Activated CD4-positive, alpha-beta T cell treated with anti-CD3 and anti-CD28 coated beads, Interleukin-2, amount 50 U/mL, for 16 hours (primary cell): ENCODE measurements around the gene LTBP3.

Source experiments
- DNase-seq: peaks from one replicate; pipeline ENCODE4 v3.0.0-alpha.2; 2020

LTBP3 gene

GRCh38 chr11:65504674-65505465, 53.3 kb downstream of the LTBP3 start:
- DNase-seq = no peak

- peak; percentile 24 for DNase-seq
Observed at GRCh38 chr11:65503949-65504673, 54.0 kb downstream of the LTBP3 start.

- no peak for DNase-seq
Observed at GRCh38 chr11:65503368-65503948, 54.7 kb downstream of the LTBP3 start.

GRCh38 chr11:65502555-65503367, 55.4 kb downstream of the LTBP3 start:
- peak; percentile 58 for DNase-seq

GRCh38 chr11:65502274-65502554, 55.9 kb downstream of the LTBP3 start:
- no peak for DNase-seq

- peak; percentile 39 for DNase-seq
Observed at GRCh38 chr11:65501472-65502273, 56.5 kb downstream of the LTBP3 start.

GRCh38 chr11:65501186-65501471, 57.0 kb downstream of the LTBP3 start:
- peak; percentile 36 for DNase-seq

GRCh38 chr11:65500387-65501185, 57.6 kb downstream of the LTBP3 start:
- peak; percentile 63 for DNase-seq

GRCh38 chr11:65499713-65500386, 58.3 kb downstream of the LTBP3 start:
- no peak for DNase-seq

- peak; percentile 95 for DNase-seq
Observed at GRCh38 chr11:65498977-65499712, 59.0 kb downstream of the LTBP3 start, which contains the start of gene MALAT1. TSS of gene MALAT1 (plus strand) at chr11:65499045.

GRCh38 chr11:65498727-65498976, 59.5 kb downstream of the LTBP3 start:
- DNase-seq = no peak

GRCh38 chr11:65498042-65498726, 60.0 kb downstream of the LTBP3 start:
- DNase-seq = peak; percentile 77

- DNase-seq = peak; percentile 99
Observed at GRCh38 chr11:65497141-65498041, 60.8 kb downstream of the LTBP3 start.

- DNase-seq = no peak
Observed at GRCh38 chr11:65496304-65497140, 61.6 kb downstream of the LTBP3 start.

- no peak for DNase-seq
Observed at GRCh38 chr11:65493367-65494176, 64.6 kb downstream of the LTBP3 start.

- DNase-seq = peak; percentile 41
Observed at GRCh38 chr11:65492637-65493366, 65.4 kb downstream of the LTBP3 start.

- DNase-seq = no peak
Observed at GRCh38 chr11:65492387-65492636, 65.8 kb downstream of the LTBP3 start.
